Muscle layer of duodenum (tissue), 2 donors: ENCODE data around the gene PLEKHG1.

Experiments
- H3K27ac ChIP-seq: one replicate; pipeline ENCODE4 v1.7.0; 2013; ENCODE audit warnings: mild to moderate bottlenecking, low read length
- H3K27me3 ChIP-seq: one replicate; pipeline ENCODE4 v1.7.0; 2013; ENCODE audit warnings: low read depth, mild to moderate bottlenecking, control low read depth, low read length
- H3K36me3 ChIP-seq, 2 donors: one replicate each; pipeline ENCODE4 v1.7.0; 2013; ENCODE audit warnings: low read length in 2 of 2, control low read depth in 1 of 2, mild to moderate bottlenecking in 1 of 2; ENCODE audit not compliant: insufficient read depth in 2 of 2, control insufficient read depth in 1 of 2
- H3K4me1 ChIP-seq, 2 donors: one replicate each; pipeline ENCODE4 v1.7.0; 2013; ENCODE audit warnings: low read length in 2 of 2, mild to moderate bottlenecking in 2 of 2, control low read depth in 1 of 2, moderate library complexity in 1 of 2; ENCODE audit not compliant: insufficient read depth in 2 of 2, control insufficient read depth in 1 of 2
- H3K4me3 ChIP-seq, 2 donors: one replicate each; pipeline ENCODE4 v1.7.0; 2013; ENCODE audit warnings: low read length in 2 of 2, low read depth in 1 of 2, mild to moderate bottlenecking in 1 of 2
- H3K9me3 ChIP-seq, 2 donors: one replicate each; pipeline ENCODE4 v1.7.0; 2013; ENCODE audit warnings: low read length in 2 of 2, control low read depth in 1 of 2, mild to moderate bottlenecking in 1 of 2; ENCODE audit not compliant: control insufficient read depth in 1 of 2
- donor health status: healthy.

Gene PLEKHG1

GRCh38 chr6:150646228-150646627, 46.5 kb downstream of the PLEKHG1 start:
- no peaks in the 10 kb centered on the region for H3K27me3 ChIP-seq
- peaks cover 5 to 12% of the 10 kb centered on the region in 2 donors for H3K4me1 ChIP-seq
- no peak overlapping the region for H3K4me3 ChIP-seq
- no peak overlapping the region for H3K27ac ChIP-seq
- H3K9me3 ChIP-seq: no peaks in the 10 kb centered on the region
- H3K36me3 ChIP-seq: no peaks in the 10 kb centered on the region

GRCh38 chr6:150647051-150647450, 47.4 kb downstream of the PLEKHG1 start:
- no peak overlapping the region for H3K27ac ChIP-seq
- no peaks in the 10 kb centered on the region for H3K36me3 ChIP-seq
- no peaks in the 10 kb centered on the region for H3K27me3 ChIP-seq
- peaks cover 4 to 7% of the 10 kb centered on the region in 2 donors for H3K4me1 ChIP-seq
- H3K9me3 ChIP-seq: no peaks in the 10 kb centered on the region
- no peak overlapping the region for H3K4me3 ChIP-seq
